Astrocyte (in vitro differentiated cells and primary cell): ENCODE results near the gene KNOP1.

ENCODE experiments used
- CTCF ChIP-seq: IDR thresholded peaks from 2 replicates; pipeline ENCODE4 v1.5.1; 2011; ENCODE audit warnings: low read depth, mild to moderate bottlenecking, inconsistent platforms, low read length, moderate library complexity; ENCODE audit not compliant: insufficient read depth
- EZH2 ChIP-seq: IDR thresholded peaks from 2 replicates; pipeline ENCODE4 v1.6.1; 2012; ENCODE audit warnings: mild to moderate bottlenecking, low read length, inconsistent platforms; ENCODE audit not compliant: insufficient read depth

- TF ChIP-seq CTCF, result no peak
- TF ChIP-seq EZH2, result no peak
Observed at GRCh38 chr16:19767497-19767896, 49.5 kb upstream of the KNOP1 start.
